ENCODE data around the gene SLC9A3. TPM values are rescaled to one million over a fixed set of nuclear protein-coding genes. Genes with fewer than 3 reads are reported as not detected.

SLC9A3 gene
- total RNA-seq, 2 experiments from 2014 or later, result 2.1 to 2.4 TPM

GRCh38 chr5:541539-542318, 17.5 kb upstream of the SLC9A3 start:
- intact Hi-C loops (cut with DNase I, micrococcal nuclease), result no loop called here
- POLR2A ChIA-PET, result interaction anchor here (0.6 kb wide), 1 partner anchor 50 kb away, joined by 3 read pairs; no protein-coding TSS in a partner anchor
- ATAC-seq, result no peak
- Mint-ChIP-seq H3K27me3 (no peaks in the 10 kb centered on the region), H3K9me3 (ENCODE audit: low read depth) (no peaks in the 10 kb centered on the region), H3K36me3 (ENCODE audit: low read depth) (no peaks in the 10 kb centered on the region), H3K4me1 (peaks cover 13% of the 10 kb centered on the region), H3K4me3 (no peak overlapping the region), H3K27ac (no peak overlapping the region)
- DNase-seq, result peak; percentile 45
- CTCF ChIA-PET, result interaction anchor here (0.6 kb wide), 1 partner anchor 116 kb away, joined by 4 read pairs; no protein-coding TSS in a partner anchor

- ChIA-PET POLR2A (no interaction called here), CTCF (interaction anchor here (0.6 kb wide), 1 partner anchor 116 kb away, joined by 4 read pairs; no protein-coding TSS in a partner anchor)
- DNase-seq (peak; percentile 1), ATAC-seq (no peak)
- Mint-ChIP-seq H3K27ac (no peak overlapping the region), H3K36me3 (ENCODE audit: low read depth) (no peaks in the 10 kb centered on the region), H3K4me3 (no peak overlapping the region), H3K27me3 (no peaks in the 10 kb centered on the region), H3K4me1 (peaks cover 13% of the 10 kb centered on the region), H3K9me3 (ENCODE audit: low read depth) (no peaks in the 10 kb centered on the region)
- intact Hi-C loops (cut with DNase I, micrococcal nuclease), result no loop called here
These were observed 16.8 kb upstream of the SLC9A3 start for GRCh38 chr5:540906-541538.

GRCh38 chr5:540071-540905, 16.0 kb upstream of the SLC9A3 start:
- H3K4me3 Mint-ChIP-seq, result no peak overlapping the region
- no peaks in the 10 kb centered on the region for H3K9me3 Mint-ChIP-seq (ENCODE audit: low read depth)
- CTCF ChIA-PET, result no interaction called here
- H3K27me3 Mint-ChIP-seq, result no peaks in the 10 kb centered on the region
- ATAC-seq (no peak), DNase-seq (peak; percentile 4)
- H3K27ac Mint-ChIP-seq, result no peak overlapping the region
- H3K36me3 Mint-ChIP-seq (ENCODE audit: low read depth), result no peaks in the 10 kb centered on the region
- intact Hi-C loops (cut with DNase I, micrococcal nuclease), result no loop called here
- POLR2A ChIA-PET, result no interaction called here
- H3K4me1 Mint-ChIP-seq, result peaks cover 13% of the 10 kb centered on the region

DNA sequence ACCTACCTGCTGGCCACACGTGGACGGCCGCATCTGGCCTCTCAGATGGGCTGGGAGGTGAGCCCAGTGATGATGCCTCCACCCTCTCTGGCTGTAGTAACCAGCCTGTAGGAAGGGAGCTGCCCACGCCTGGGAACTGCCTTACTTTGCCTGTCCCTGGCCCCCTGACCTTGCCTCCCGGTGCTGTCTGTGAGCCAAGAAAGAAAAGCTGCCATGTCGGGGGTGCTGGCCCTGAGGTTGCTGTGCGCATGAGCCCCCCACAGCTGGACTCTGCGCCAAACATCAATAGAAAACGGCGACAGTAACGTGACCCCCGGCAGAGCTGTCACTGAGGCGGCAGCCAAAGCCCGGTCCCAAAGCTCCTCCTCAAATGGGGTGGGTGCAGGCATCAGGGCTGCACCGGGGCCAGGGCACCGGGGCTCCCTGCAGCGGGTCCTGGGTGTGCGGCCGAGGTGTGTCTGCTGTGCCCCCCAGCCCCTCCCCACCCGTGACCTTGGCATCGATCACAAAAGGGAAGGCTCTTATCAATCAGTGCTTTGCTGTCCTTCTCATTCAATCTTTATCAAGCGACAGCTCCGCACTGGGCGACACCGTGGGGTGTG, 15.3 kb upstream of the SLC9A3 start:
- ChIA-PET POLR2A (no interaction called here), CTCF (no interaction called here)
- Mint-ChIP-seq H3K27ac (no peak overlapping the region), H3K4me1 (peaks cover 12% of the 10 kb centered on the region), H3K9me3 (ENCODE audit: low read depth) (no peaks in the 10 kb centered on the region), H3K36me3 (ENCODE audit: low read depth) (no peaks in the 10 kb centered on the region), H3K4me3 (no peak overlapping the region), H3K27me3 (no peaks in the 10 kb centered on the region)
- peak; percentile 2 for DNase-seq
- intact Hi-C loops (cut with DNase I, micrococcal nuclease), result no loop called here
- no peak for ATAC-seq

DNA sequence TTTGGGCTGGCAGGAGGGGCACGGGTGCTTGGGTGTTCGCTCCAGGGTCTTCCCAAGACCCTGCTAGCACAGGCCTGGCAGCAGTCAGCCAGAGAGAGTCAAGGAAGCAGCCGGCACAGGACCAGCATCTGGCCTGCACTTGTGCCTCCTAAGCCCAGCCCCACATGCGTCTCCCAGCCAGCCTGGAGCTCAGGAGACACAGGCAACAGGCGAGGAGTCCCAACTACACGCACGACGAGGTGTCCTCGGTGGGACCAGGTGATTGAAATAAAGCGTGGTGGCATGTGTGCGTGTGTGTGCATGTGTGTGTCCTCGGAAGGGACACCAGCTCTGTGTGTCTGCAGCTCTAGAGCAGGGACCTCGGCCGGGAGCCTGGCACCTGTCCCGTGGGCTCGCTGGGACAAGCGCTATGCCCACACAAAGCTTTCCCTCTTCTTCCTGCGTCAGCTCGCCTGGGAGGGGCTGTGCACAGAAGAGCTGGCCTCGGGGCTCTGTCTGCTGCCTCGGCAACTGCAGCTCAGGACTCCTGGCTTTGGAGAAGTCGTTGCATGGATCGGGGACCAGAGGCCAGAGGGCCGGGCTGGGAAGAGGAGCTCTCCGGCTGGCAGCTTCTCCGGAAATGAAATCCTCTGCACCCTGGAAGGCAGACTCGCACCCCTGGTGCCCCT, 14.7 kb upstream of the SLC9A3 start:
- no peaks in the 10 kb centered on the region for H3K9me3 Mint-ChIP-seq (ENCODE audit: low read depth)
- H3K27me3 Mint-ChIP-seq, result no peaks in the 10 kb centered on the region
- no peaks in the 10 kb centered on the region for H3K36me3 Mint-ChIP-seq (ENCODE audit: low read depth)
- H3K27ac Mint-ChIP-seq, result no peak overlapping the region
- ATAC-seq (no peak), DNase-seq (peak; percentile 2)
- ChIA-PET CTCF (interaction anchor here (0.6 kb wide), 1 partner anchor 10 kb away, joined by 3 read pairs; no protein-coding TSS in a partner anchor), POLR2A (no interaction called here)
- H3K4me3 Mint-ChIP-seq, result no peak overlapping the region
- intact Hi-C loops (cut with DNase I, micrococcal nuclease), result no loop called here
- H3K4me1 Mint-ChIP-seq, result peaks cover 8% of the 10 kb centered on the region

DNA sequence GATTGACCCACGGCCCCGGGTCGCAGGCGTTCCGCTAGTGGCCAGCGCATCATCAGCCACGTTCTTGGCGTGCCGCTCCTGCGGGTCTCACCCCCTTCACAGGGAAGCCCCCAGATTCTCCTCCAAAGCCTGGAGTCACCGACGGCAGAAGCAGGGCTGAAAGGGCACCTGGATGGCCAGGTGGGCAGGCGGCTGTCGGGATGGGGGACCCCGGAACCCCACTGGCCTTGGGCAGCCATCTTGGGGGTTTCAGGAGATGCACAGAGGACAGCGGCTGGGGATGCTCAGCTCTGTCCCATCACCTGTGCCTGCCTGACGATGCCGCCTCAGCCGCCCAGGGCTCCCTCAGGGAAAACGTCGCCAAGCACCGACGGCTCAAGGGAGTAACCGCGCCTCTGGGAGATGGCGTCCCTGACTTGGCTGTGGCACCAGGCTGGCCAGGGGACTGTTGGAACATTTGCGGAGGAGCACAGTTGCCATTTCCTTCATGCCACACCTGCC, 14.1 kb upstream of the SLC9A3 start:
- H3K27me3 Mint-ChIP-seq, result no peaks in the 10 kb centered on the region
- POLR2A ChIA-PET, result no interaction called here
- intact Hi-C loops (cut with DNase I, micrococcal nuclease), result no loop called here
- DNase-seq (peak; percentile 0), ATAC-seq (no peak)
- H3K9me3 Mint-ChIP-seq (ENCODE audit: low read depth), result no peaks in the 10 kb centered on the region
- CTCF ChIA-PET, result interaction anchor here (0.6 kb wide), 1 partner anchor 9 kb away, joined by 3 read pairs; no protein-coding TSS in a partner anchor
- no peak overlapping the region for H3K4me3 Mint-ChIP-seq
- peaks cover 2% of the 10 kb centered on the region for H3K4me1 Mint-ChIP-seq
- no peak overlapping the region for H3K27ac Mint-ChIP-seq
- H3K36me3 Mint-ChIP-seq (ENCODE audit: low read depth), result no peaks in the 10 kb centered on the region

DNA sequence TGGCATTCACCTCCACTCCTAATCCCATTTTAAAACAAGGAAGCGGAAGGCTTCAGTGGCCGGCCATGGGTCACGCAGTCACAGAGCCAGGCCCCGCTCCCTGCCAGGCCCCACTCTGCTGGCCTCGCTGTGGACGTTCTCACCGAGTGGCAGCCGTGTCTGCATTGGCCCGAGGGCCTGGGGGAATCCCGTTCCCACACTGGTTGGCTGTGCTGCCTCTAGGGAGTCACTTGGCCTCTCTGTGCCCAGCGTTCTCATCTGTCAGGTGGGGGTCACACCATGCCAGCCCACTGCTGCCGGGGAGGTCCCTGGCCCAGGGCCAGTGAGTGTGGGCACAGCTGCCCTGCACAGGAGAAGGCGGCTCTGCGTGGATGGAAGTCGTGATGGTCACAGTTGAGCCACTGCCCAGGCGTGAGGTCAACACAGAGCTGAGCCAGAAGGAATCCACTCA, 13.4 kb upstream of the SLC9A3 start:
- Mint-ChIP-seq H3K36me3 (ENCODE audit: low read depth) (no peaks in the 10 kb centered on the region), H3K9me3 (ENCODE audit: low read depth) (no peaks in the 10 kb centered on the region), H3K4me3 (no peak overlapping the region), H3K27me3 (no peaks in the 10 kb centered on the region), H3K27ac (no peak overlapping the region), H3K4me1 (no peaks in the 10 kb centered on the region)
- ChIA-PET POLR2A (no interaction called here), CTCF (no interaction called here)
- intact Hi-C loops (cut with DNase I, micrococcal nuclease), result no loop called here
- ATAC-seq, result no peak
- DNase-seq, result peak; percentile 2

DNA sequence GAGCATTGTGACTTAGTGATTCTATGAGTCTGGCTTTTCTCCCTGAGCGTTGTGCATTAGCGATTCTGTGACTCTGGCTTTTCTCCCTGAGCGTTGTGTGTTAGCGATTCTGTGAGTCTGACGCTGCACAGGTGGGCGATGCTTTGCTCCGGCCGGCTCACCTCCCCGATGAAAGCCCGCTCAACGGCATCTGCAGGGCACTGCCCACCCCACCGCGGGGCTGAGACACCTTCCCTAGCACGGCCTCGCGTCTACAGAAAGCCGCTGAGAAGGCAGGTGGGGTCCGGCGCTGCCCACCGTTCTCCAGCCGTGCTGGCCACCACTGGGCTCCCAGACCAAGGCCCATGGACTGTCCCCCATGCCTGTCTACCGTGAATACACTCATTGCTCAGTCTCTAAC, 12.8 kb upstream of the SLC9A3 start:
- DNase-seq, result peak; percentile 2
- intact Hi-C loops (cut with DNase I, micrococcal nuclease), result no loop called here
- ChIA-PET CTCF (no interaction called here), POLR2A (no interaction called here)
- Mint-ChIP-seq H3K27ac (no peak overlapping the region), H3K27me3 (no peaks in the 10 kb centered on the region), H3K4me1 (no peaks in the 10 kb centered on the region), H3K4me3 (no peak overlapping the region), H3K9me3 (ENCODE audit: low read depth) (no peaks in the 10 kb centered on the region), H3K36me3 (ENCODE audit: low read depth) (no peaks in the 10 kb centered on the region)
- ATAC-seq, result no peak

- H3K4me3 Mint-ChIP-seq, result no peak overlapping the region
- H3K4me1 Mint-ChIP-seq, result no peaks in the 10 kb centered on the region
- peak; percentile 1 for DNase-seq
- POLR2A ChIA-PET, result no interaction called here
- no peak overlapping the region for H3K27ac Mint-ChIP-seq
- intact Hi-C loops (cut with DNase I, micrococcal nuclease), result no loop called here
- H3K36me3 Mint-ChIP-seq (ENCODE audit: low read depth), result no peaks in the 10 kb centered on the region
- CTCF ChIA-PET, result no interaction called here
- no peak for ATAC-seq
- H3K9me3 Mint-ChIP-seq (ENCODE audit: low read depth), result no peaks in the 10 kb centered on the region
- H3K27me3 Mint-ChIP-seq, result peaks cover 6% of the 10 kb centered on the region
These were observed 11.8 kb upstream of the SLC9A3 start for GRCh38 chr5:535846-536698.
